GM18858 (cell line): Measurements from ENCODE around the gene TTC9.
A peak's percentile ranks its signal among the peaks of the same experiment; 100 is the strongest.

Experiments used
- ATAC-seq: cut with Tn5 transposase; IDR thresholded peaks from one replicate; pipeline ENCODE4 v1.9.1; 2021; ENCODE audit not compliant: unreplicated experiment

The TTC9 gene

DNA sequence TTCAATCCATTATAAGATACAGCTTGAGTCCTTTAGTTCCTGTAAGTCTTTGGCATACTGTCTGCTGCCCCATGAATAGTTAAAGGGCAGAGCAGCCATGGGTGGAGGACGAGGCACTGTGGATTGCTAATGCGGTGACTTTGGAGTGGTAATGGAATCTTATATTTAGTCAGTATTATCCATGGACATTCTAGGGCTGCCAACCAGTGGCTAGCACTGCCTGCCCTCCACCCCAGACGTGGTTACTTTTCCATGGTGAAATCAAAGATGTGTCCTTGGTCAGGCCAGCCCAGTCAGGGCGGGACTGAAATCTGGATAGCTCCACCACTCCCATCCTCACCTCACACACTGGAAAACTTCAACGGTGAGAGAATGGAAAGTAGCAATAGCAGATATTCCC lies 2.3 kb downstream of the TTC9 start:
- no peak for ATAC-seq

DNA sequence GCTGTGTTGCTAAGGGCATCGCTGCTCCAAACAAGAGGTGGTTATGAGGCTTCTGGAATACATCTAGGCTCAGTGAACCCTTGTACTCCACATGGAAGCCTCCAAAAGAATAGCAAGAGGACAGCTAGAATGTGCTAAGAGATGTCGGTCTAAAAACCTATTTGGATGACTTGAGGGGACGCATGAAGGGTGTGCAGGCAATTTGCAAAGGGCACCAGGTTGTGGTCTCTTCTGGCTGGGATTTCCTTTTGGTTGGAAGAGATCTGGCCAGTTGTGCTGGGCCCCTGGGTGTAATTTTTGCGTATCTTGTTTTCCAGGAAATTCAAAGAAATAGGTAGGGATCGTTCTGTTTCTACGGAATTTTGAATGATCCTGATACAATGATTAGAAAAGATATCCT lies 4.2 kb downstream of the TTC9 start:
- no peak for ATAC-seq

DNA sequence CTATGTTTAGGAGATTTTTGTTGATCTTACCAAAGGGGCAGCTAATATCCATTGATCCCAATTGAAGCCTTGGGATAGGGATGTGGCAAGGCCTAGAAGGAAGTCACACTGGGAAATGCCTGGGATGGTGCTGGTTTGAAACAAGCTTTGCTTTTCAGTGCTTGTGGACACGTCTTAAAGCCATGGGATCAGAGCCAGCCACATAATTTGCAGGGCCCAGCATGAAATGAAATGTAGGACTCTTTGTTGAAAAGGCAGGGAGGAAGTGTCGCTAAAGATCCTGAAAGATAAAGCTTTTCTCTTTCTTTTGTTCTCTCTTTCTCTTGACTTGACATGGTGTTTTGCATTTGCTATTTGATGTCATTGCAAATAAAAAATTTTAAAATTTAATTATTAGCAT lies 5.0 kb downstream of the TTC9 start:
- ATAC-seq = no peak

DNA sequence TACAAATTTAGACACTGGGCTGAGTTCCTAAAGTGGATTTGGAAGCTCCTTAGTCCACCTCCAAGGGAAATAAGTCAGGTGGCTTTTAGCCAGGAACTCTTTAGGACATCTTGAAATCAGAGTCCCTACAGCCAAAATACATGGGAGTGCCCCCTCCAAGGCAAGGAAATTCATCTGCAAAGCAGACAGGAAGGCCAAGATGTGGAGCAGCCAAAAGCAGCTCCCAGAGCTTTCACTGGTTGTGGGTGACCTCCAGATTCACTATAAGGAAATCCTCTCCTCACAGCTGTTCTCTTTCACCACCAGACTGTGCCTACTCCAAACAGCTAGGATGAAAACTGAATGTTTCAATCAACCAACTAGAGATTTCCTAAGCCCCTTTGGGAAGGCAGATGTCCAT lies 6.6 kb downstream of the TTC9 start:
- no peak for ATAC-seq

DNA sequence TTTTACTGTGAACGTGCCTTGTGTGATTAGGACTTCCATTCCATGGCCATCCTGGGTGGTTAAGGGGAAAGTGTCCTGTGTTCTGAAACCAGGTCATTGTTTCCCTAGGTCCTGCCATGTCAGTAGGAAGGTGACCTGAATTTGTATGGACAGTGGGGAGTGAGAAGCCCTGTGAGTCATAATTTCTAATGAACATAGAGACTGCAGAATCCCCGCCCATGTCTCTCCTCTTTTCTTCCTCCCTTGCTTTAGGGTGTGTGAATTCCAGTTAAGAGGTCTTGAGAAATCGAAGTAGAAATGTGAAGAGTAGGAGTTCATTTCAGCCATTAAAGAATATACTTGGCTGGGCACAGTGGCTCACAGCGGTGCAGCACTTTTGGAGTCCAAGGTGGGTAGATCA lies 8.1 kb downstream of the TTC9 start:
- no peak for ATAC-seq

DNA sequence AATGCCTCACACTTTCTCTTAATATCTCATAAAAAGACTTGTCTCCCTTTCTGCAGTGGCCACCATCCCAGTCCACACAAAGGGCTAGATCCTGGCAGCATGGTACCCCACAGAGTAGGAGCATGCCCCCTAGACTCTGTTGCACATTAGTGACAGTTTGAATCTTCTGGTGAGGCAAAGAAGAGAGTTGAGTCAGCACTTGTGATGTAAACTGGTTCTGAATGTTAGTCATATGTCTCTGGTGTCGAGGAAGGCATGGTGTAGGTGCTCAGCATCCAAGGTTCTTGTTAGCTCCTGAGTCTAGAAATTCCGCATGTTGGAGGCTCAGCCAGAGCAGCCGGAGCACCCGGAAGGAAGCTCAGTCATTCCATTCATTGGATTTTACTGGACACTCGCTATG lies 9.8 kb downstream of the TTC9 start:
- no peak for ATAC-seq

DNA sequence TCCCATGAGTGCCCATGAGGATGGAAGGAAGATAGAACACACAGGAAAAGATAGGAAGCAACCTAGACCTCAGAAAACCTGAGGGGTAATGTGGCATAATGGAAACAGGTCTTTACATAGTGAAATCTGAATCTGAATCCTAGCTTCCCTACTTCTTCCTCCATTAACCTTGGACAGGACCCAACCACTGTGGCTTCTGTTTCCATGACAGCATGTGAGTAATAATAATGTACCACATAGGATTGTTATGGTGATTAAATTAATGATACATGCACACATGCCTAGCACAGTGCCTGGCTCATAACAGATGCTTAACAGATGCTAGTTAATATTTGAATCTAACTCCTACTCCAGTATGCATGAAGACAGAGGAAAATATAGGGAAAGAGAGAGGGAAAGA lies 11.2 kb downstream of the TTC9 start:
- ATAC-seq = no peak

DNA sequence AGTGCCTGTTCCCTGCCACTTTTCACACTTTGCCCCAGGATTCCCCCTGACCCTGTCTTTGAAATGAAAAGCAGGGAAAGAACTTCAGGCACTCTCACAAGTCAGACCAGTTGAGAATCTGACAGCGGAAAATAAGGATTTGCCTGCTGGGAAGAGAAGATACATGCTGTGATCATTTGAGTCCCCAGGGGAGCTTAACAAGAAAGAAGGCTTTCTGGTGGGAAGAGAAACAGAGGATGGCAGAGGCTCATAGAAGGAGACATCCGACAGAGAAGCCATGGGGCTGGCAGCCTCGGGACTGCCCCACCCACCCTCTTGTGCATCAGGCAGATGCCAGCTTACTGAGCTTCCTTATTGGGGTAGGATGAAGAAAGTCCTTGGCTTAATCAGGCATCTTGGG lies 11.9 kb downstream of the TTC9 start:
- no peak for ATAC-seq

DNA sequence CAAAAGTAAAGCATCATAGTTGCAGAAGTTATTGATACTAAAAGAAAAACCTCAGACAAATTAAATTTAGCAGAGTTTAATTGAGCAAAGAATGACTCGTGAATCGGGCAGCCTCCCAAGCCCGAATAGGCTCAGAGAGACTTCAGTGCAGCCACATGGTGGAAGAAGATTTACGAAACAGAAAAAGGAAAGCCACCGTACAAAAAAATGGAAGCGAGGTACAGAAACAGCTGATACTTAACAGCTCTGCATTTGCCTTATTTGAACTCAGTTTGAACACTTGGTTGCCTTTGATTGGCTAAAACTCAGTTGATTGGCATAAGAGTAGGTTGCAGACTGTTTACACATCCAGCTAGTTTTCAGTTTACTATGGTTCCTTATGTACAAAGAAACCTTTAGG lies 12.9 kb downstream of the TTC9 start:
- no peak for ATAC-seq

DNA sequence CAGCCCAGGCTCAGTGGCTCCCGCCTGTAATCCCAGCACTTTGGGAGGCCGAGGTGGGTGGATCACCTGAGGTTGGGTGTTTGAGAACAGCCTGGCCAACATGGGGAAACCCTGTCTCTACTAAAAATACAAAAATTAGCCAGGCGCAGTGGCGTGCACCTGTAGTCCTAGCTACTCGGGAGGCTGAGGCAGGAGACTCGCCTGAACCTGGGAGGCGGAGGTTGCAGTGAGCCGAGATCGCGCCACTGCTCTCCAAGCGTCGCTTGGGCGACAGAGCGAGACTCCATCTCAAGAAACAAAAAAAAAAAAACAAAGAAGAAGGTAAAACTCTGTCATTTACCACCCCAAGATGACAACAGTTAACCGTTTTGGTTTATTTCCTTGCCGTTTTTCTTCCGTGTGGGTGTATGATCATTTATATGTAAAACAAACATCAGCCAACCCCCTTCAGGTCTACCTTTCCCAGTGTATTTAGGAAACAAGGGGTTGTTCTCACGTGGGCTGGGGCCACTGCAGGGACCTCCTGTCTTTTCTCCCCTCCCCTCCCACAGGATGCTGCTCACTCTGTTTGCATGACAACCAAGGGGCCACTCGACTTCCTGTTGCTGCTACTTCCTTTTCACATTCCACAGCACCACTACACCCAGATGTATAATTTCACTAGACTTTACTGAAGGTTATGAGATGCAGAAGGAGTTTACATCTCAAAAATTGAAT lies 13.6 kb downstream of the TTC9 start:
- ATAC-seq = no peak

DNA sequence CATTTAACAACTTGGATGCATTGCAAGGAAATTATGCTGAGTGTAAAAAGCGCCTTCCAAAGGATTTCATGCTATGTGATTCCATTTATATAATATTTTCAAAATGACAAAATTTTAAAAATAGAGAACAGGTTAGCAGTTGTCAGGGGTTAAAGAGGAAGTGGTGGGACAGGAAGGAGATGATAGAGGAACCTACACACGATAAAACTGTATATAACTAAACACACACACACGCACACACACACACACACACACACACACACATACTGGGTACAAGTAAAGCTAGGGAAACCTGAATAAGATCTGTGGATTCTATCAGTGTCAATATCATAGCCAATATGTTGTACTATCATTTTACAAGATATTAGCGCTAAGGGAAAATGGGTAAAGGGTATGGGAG lies 17.2 kb downstream of the TTC9 start:
- ATAC-seq = no peak

DNA sequence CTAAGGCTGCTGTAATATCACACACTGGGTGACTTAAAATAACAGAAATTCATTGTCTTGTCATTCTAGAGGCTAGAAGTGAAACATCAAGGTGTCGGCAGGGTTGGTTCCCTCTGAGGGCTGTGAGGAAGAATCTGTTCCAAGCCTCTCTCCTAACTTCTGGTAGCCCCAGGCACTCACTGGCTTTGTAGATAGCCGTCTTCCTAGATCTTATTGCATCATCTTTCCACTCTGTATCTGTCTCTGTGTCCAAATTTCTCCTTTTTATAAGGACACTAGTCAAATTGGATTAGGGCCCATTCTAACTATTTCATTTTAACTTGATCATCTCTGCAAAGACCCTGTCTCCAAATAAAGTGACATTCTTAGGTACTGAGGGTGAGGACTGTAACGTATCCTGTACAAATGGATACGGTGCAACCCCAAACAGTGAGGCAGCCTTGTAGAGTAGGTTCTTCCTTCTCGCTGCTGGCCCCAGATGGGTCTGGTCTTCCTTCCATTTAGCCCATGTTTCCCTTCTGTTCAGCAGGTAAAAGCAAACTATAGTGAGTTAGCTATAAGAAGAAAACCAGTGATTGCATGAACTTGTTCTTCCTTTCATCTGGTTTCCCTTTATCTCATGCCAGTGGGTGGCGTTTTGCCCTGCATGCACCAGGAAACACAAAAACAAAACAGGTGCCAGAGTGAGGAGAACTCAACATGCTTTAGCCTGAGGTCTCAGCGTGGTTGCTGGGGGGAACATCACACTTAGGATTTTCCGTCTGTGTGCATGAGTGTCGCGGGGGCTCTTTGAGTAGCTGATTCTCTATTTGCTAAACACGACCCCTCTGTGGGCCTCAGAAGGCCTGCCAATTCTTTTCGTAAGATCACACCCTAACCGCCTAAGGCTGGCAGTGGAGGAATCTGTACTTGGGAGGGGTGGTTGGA lies 19.5 kb downstream of the TTC9 start:
- no peak for ATAC-seq

DNA sequence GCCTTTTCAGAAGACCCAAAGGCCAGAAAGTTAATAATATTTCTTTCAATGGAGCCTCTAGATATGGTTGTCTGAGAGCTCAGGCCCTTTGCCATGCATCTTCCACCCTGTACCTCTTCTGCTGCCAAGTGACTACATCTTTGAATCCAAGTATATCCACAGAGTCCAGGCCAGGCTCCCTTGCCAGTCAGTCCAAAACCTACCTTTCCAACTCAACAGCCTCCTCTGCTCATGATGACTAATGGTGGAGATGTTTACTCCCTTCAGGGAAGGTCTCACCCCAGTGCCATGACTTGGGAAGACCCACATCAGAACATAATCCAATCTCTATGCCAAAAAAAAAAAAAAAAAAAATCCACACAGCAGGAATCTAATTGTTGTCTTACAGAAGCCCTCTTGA lies 20.4 kb downstream of the TTC9 start:
- no peak for ATAC-seq

DNA sequence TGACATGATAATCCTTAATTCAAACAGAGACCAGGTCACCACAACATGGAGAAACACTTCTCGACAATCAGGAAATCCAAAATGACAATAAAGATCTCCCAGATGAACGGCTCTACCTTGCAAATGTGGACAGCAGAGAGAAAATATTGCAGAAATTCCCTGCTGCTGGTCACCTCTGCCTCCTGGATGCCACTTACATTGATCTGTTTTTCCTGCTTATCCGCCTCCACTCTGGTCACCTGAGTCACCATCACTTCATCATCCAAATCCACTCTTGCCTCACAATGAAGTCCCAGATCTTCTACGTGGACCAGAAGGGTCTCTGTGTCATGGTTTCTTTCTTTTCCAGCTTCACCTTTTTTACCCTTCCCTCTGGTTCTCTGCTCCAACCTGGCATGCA lies 21.1 kb downstream of the TTC9 start:
- ATAC-seq = no peak

DNA sequence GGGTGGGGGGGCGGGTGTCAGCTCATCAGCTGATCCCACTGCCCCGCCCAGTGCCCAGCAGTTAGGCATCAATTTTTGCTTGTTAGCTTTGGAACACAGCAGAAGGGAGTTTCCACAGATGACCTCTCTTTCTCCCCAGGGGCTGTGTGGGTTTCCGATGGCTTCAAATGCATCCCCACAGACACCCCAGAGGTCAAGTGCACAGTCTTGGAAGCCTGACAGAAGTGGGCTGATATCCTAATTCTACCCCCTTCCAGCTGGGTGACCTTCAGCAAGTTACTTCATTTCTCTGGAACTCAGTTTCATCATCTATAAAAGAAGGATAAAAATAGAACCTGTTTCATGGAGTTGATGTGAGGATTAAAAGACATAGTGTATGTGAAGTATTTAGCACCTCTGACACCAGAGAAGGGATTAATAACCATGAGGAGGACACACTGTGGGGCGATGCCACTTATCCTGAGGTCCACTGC lies 22.0 kb downstream of the TTC9 start:
- no peak for ATAC-seq

DNA sequence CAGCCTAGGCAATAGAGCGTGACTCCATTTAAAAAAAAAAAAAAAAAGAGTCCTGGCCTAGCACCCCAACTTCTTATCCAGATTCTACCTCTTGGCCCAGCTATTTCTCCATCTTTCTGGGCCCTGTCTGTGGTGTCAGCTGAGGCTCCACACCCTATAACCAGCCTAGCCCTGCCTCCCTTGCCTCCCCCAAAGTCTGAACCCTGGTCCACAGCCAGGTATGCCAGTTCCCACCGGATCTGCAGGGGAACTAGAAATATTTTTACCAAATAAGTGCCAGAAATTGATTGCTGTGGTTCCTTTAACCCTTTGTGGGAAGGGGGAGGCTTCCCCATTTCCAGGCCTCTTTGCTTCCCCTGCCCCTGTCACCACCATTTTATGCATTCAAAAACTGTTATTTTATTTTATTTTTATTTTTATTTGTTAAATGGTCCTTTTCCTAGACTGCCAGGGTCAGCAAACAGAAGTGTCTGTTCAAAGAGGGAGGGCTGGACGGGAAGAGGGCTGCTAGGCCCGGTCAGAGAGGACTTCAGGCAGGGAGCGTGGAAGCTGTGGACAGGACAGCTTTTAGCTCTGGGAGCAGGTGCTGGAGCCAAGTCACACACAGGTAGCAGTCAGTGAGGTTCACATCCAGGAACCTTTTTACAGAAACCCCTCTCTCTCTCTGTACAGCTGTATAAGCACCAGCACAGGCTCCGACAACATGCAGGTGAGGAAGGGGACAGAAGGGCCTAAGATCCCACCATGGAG lies 23.2 kb downstream of the TTC9 start:
- no peak for ATAC-seq

DNA sequence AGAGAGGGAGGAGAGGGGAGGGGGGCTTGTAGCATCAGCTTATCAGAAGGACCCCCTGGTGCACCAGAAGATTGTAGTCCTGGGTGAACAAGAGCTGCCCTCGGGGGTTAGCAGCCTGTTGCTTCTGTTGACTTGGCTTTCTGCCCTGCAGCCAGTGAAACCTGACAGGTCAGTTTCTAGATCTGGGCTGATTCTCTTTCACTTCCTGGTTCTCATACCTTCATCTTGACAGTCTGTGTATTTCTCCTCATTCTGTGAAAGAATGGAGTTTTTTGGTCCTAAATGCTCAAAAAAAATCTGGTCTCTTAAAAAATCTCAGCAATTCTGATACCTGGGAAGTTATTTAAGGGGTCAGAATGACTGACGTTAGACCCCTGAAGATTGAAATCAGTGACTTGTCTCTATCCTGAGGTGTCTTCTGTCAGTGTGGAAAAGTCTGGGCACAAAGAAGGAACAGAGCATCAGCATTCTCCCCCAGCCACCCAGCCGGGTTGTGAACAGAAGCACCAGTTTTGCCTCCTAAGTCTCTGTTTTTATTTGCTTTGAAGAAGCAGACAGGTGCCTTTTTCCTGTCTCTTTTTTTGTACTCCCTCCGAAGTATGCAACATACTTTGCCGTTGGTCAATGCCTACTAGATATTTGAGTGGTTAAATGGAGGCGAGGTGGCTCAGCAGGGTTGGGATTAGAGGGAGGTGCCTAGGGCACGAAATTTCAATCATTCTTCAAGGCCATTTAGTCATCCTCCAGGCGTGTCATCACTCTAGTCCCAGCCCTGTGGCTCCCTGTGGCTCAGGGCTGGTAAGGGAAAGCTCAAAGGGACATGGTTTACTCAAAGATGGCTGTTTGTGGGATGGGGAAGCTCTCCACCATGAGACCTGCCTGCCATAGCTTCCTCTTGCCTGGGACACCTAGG lies 24.0 kb downstream of the TTC9 start:
- peak; percentile 46 for ATAC-seq

DNA sequence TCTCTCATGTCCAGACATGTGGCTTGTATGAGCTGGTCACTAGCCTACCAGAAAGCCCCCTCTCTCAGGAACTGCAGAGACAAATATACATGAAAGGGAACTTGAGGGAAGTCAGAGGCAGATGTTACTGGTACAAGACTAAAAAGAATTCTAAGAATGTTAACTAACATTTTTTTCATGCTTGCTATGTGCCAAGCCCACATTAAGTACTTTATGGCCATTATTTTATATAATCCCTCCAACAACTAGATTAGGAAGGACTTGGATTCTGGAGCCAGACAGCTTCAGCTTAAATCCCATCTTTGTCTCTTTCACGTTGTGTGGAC lies 24.6 kb downstream of the TTC9 start:
- ATAC-seq = no peak

DNA sequence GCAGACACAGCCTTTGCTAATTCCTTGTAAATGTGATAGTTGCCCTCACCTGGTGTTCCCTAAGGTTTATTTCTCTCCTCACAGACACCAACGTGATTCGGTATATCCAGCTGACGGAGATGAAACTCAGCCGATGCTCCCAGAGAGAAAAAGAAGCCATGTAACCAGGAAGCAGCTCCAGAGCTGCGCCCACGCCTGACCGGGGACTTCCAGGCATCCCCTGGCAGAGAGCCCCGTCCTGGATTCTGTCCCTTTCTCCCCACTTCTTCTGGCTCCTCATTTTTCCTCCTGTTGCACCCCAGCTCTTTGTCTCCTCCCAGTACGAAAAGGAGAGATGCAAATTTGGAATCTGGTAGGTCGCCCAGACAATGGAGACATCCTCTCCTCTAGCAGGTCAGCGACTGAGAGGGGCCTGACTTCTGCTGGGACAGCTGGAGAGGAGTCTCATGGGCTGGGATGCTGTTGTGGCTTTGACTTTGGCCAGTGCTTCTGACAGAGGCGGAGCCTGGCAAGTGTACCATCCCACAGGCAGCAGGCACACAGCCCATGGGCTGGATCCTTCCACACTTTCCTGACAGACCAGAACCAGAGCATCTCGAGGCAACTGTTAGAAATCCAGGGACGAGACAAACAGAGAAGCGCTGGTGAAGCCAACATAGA lies 29.4 kb downstream of the TTC9 start:
- ATAC-seq = no peak
